ENCODE measurements around the gene ARHGEF28.

ARHGEF28 gene

GRCh38 chr5:73748510-73749400, 122.8 kb downstream of the ARHGEF28 start:
- no peak for DNase-seq

- DNase-seq = no peak
Observed at GRCh38 chr5:73749485-73750270, 123.7 kb downstream of the ARHGEF28 start.

- no peak for DNase-seq
Observed at GRCh38 chr5:73751254-73751914, 125.4 kb downstream of the ARHGEF28 start.

- no peak for DNase-seq
Observed at GRCh38 chr5:73754254-73754653, 128.3 kb downstream of the ARHGEF28 start.

GRCh38 chr5:73757416-73757815, 131.4 kb downstream of the ARHGEF28 start:
- no peak for DNase-seq

- DNase-seq = no peak
Observed at GRCh38 chr5:73759771-73760170, 133.8 kb downstream of the ARHGEF28 start.

- DNase-seq = no peak
Observed at GRCh38 chr5:73763300-73764032, 137.5 kb downstream of the ARHGEF28 start.

- DNase-seq = no peak
Observed at GRCh38 chr5:73764586-73764985, 138.6 kb downstream of the ARHGEF28 start.

GRCh38 chr5:73764996-73765395, 139.0 kb downstream of the ARHGEF28 start:
- DNase-seq = no peak

GRCh38 chr5:73766902-73767301, 140.9 kb downstream of the ARHGEF28 start:
- DNase-seq = no peak

GRCh38 chr5:73770172-73771025, 144.4 kb downstream of the ARHGEF28 start:
- DNase-seq = no peak

GRCh38 chr5:73774924-73775323, 148.9 kb downstream of the ARHGEF28 start:
- DNase-seq = no peak

GRCh38 chr5:73776405-73776804, 150.4 kb downstream of the ARHGEF28 start:
- no peak for DNase-seq

GRCh38 chr5:73777192-73777591, 151.2 kb downstream of the ARHGEF28 start:
- no peak for DNase-seq

GRCh38 chr5:73780302-73781080, 154.5 kb downstream of the ARHGEF28 start:
- no peak for DNase-seq

- no peak for DNase-seq
Observed at GRCh38 chr5:73781107-73781768, 155.2 kb downstream of the ARHGEF28 start.

- peak; percentile 9 for DNase-seq
Observed at GRCh38 chr5:73783828-73784227, 157.8 kb downstream of the ARHGEF28 start.

GRCh38 chr5:73786043-73786831, 160.2 kb downstream of the ARHGEF28 start:
- no peak for DNase-seq

- DNase-seq = no peak
Observed at GRCh38 chr5:73789851-73790281, 163.9 kb downstream of the ARHGEF28 start.
